Kidney (tissue), 14 donors: ENCODE results near the gene LRRC51. TPM values are rescaled to one million over a fixed set of nuclear protein-coding genes. Genes with fewer than 3 reads are reported as not detected.

Experiments used
- DNase-seq, 5 donors: peaks; one replicate each; pipeline ENCODE4 v3.0.0-alpha.2; 2013 to 2020
- FAIRE-seq: peaks from 2 replicates; lab custom pipeline; 2012; peaks lifted over from hg19 to GRCh38; lab: Jason Lieb, UNC
- H3K27ac ChIP-seq, 2 donors: one replicate each; pipeline ENCODE4 v1.7.0; 2013; ENCODE audit warnings: low read depth in 2 of 2, low read length in 2 of 2, inconsistent platforms in 1 of 2
- H3K27me3 ChIP-seq: one replicate; pipeline ENCODE4 v1.7.1; 2013; ENCODE audit warnings: low read length, inconsistent platforms; ENCODE audit not compliant: control insufficient read depth, insufficient read depth
- H3K36me3 ChIP-seq, 3 donors: one replicate each; pipeline versions ENCODE4 v1.7.0 to v1.7.1; 2013; ENCODE audit warnings: low read length in 3 of 3, control low read depth in 1 of 3, inconsistent platforms in 1 of 3; ENCODE audit not compliant: insufficient read depth in 3 of 3, control insufficient read depth in 2 of 3
- H3K4me1 ChIP-seq, 3 donors: one replicate each; pipeline versions ENCODE4 v1.7.0 to v1.7.1; 2013; ENCODE audit warnings: low read length in 3 of 3, inconsistent platforms in 1 of 3, low read depth in 1 of 3; ENCODE audit not compliant: control insufficient read depth in 2 of 3, insufficient read depth in 2 of 3
- H3K4me3 ChIP-seq, 3 donors: one replicate each; pipeline versions ENCODE4 v1.7.0 to v1.8.1; 2013; ENCODE audit warnings: low read length in 3 of 3, control low read depth in 1 of 3, inconsistent platforms in 1 of 3
- H3K9ac ChIP-seq, 3 donors: one replicate each; pipeline versions ENCODE4 v1.7.0 to v1.7.1; 2013; ENCODE audit warnings: low read length in 3 of 3, control low read depth in 1 of 3, inconsistent platforms in 1 of 3
- H3K9me3 ChIP-seq, 3 donors: one replicate each; pipeline versions ENCODE4 v1.7.0 to v1.7.1; 2013; ENCODE audit warnings: low read length in 3 of 3, control low read depth in 1 of 3, inconsistent platforms in 1 of 3; ENCODE audit not compliant: control insufficient read depth in 2 of 3, insufficient read depth in 1 of 3
- intact Hi-C: fragments of 100-400 bp; cut with DNase I; formaldehyde crosslinking; loops from one replicate; pipeline ENCODE4 v1.11.1; 2022
- polyA plus RNA-seq: library from polyadenylated mRNA; stranded (reverse); fragments of 350-450 nt; fragmentation: Illumina TruSeq; extraction: RNeasy Lipid Tissue Mini Kit (QIAGEN cat#74804); gene quantifications from one replicate; pipeline ENCODE4 v1.2.3, GENCODE V29; 2014; ENCODE audit warnings: low read depth, low replicate concordance; ENCODE audit not compliant: insufficient read depth
- total RNA-seq: library from RNA; stranded (reverse); fragmentation: NEBNext Ultra II Directional; extraction: Animal tissue kit (Norgen Biotek cat#: 25700); gene quantifications from one replicate; pipeline ENCODE4 v1.2.1, GENCODE V29; 2021
- TF ChIP-seq, protein P1 (sequence below): IDR thresholded peaks from 3 replicates; pipeline ENCODE4 v1.5.1; 2012; ENCODE audit warnings: mild to moderate bottlenecking, moderate library complexity, borderline replicate concordance; ENCODE audit not compliant: insufficient read depth; ENCODE audit errors: extremely low read depth
- donor health status: control.
- donor health status: control.
- donor health status: control.
- donor health status: control.
- donor health status: control.
- donor health status: DM: yes; HTN: yes; CAD: no.
- donor health status: Normal renal cell carcinoma (clear cell type).

The LRRC51 gene
- total and polyA plus RNA-seq, 2 donors from 2014 or later, result 23.3 to 28.9 TPM

GRCh38 chr11:72081821-72082453, 1.3 kb downstream of the LRRC51 start:
- DNase-seq (no peak), FAIRE-seq (no peak)
- Histone ChIP-seq H3K27me3 (no peaks in the 10 kb centered on the region), H3K27ac (peak overlapping the region in 1 of 2 donors; percentile 33), H3K4me1 (peaks cover 0 to 6% (median 4%) of the 10 kb centered on the region in 3 donors), H3K4me3 (no peak overlapping the region), H3K9me3 (no peaks in the 10 kb centered on the region), H3K36me3 (no peaks in the 10 kb centered on the region), H3K9ac (no peak overlapping the region)
- intact Hi-C loops, result no loop called here
- TF ChIP-seq, protein P1, sequence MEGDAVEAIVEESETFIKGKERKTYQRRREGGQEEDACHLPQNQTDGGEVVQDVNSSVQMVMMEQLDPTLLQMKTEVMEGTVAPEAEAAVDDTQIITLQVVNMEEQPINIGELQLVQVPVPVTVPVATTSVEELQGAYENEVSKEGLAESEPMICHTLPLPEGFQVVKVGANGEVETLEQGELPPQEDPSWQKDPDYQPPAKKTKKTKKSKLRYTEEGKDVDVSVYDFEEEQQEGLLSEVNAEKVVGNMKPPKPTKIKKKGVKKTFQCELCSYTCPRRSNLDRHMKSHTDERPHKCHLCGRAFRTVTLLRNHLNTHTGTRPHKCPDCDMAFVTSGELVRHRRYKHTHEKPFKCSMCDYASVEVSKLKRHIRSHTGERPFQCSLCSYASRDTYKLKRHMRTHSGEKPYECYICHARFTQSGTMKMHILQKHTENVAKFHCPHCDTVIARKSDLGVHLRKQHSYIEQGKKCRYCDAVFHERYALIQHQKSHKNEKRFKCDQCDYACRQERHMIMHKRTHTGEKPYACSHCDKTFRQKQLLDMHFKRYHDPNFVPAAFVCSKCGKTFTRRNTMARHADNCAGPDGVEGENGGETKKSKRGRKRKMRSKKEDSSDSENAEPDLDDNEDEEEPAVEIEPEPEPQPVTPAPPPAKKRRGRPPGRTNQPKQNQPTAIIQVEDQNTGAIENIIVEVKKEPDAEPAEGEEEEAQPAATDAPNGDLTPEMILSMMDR, result no peak

GRCh38 chr11:72083414-72083813, 2.8 kb downstream of the LRRC51 start:
- H3K4me3 ChIP-seq, result no peak overlapping the region
- H3K9ac ChIP-seq, result no peak overlapping the region
- H3K27ac ChIP-seq, result no peak overlapping the region
- H3K4me1 ChIP-seq, result peaks cover 0 to 6% (median 4%) of the 10 kb centered on the region in 3 donors
- intact Hi-C loops, result no loop called here
- H3K36me3 ChIP-seq, result peaks cover 0 to 3% (median 0%) of the 10 kb centered on the region in 3 donors
- TF ChIP-seq, protein P1, result no peak
- no peak for FAIRE-seq
- no peaks in the 10 kb centered on the region for H3K27me3 ChIP-seq
- DNase-seq, result no peak
- H3K9me3 ChIP-seq, result no peaks in the 10 kb centered on the region

DNA sequence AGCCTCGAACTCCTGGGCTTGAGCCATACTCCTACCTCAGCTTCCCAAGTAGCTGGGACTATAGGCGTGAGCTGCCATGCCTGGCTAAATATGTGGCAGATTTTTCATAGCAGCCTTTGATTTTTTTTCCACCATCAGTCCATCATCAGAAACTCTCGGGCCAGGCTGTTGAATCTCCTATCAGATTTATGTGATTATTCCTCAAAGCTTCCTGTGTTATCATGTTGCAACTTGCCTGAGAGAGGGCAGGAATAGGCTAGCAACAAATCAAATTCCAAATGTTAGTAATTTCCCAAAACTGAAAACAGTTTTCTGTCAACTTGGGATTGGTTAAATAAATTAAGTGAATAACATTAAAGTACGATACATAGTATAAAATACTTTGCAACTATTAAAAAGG, 3.4 kb downstream of the LRRC51 start:
- no peak overlapping the region for H3K27ac ChIP-seq
- intact Hi-C loops, result no loop called here
- DNase-seq, result no peak
- no peak for FAIRE-seq
- TF ChIP-seq, protein P1, result no peak
- H3K9ac ChIP-seq, result no peak overlapping the region
- H3K4me1 ChIP-seq, result peaks cover 0 to 6% (median 4%) of the 10 kb centered on the region in 3 donors
- H3K9me3 ChIP-seq, result no peaks in the 10 kb centered on the region
- no peak overlapping the region for H3K4me3 ChIP-seq
- H3K36me3 ChIP-seq, result peaks cover 0 to 3% (median 0%) of the 10 kb centered on the region in 3 donors
- H3K27me3 ChIP-seq, result no peaks in the 10 kb centered on the region
